Stimulated activated CD4-positive, alpha-beta T cell treated with anti-CD3 and anti-CD28 coated beads, Interleukin-12 subunit alpha, Interleukin-12 subunit beta, amount 100 ng/mL, for 4 hours (primary cell): ENCODE measurements around the gene MOV10L1.
"Not testable (repeated sequence)": the region's sequence is repeated elsewhere in the genome, so short reads cannot be mapped to it uniquely, and the experiment has no call there.

ENCODE experiments used
- DNase-seq: peaks from one replicate; pipeline ENCODE4 v3.0.0-alpha.2; 2020

The MOV10L1 gene

DNA sequence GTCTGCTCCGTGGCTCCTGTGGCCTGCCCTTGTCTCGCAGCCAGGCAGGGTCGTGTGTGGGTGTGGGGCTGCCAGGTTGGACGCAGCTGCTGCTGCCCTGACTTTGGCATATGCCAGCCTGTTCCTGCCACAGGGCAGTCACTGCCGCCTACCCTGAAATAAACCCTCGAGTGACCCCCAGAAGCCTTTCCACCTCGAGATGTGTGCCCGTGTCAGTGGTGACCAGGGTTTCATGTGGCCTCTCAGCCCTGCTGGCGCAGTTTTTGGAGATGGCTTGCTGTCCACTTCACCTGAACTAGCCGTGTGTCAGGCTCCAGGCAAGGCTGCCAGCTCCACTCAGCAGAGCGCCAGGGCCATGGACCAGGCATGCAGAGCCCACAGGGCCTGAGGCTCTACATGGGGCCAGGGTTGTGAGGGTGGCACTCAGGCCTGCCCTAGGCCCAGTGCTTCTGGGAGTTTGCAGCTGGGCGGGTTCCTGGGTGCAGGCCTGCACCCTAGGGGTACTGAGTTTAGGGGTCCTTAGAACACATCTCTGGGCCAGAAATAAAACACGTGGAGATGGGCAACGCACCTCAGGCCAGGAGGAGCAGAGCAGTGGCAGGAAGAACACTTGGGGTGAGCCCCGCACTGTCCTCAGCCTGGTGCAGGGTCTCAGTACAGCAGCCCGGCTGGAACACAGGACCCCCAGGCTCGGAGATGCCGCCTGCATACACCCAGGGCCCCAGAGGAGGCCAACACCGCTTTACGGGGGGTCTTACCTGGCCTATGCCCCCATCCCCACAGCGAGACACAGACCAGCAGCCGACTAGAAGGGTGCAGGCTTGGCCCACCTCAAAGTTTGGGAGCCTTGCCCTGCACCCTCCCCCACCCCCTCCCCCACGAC, 71.9 kb downstream of the MOV10L1 start:
- DNase-seq: no peak

DNA sequence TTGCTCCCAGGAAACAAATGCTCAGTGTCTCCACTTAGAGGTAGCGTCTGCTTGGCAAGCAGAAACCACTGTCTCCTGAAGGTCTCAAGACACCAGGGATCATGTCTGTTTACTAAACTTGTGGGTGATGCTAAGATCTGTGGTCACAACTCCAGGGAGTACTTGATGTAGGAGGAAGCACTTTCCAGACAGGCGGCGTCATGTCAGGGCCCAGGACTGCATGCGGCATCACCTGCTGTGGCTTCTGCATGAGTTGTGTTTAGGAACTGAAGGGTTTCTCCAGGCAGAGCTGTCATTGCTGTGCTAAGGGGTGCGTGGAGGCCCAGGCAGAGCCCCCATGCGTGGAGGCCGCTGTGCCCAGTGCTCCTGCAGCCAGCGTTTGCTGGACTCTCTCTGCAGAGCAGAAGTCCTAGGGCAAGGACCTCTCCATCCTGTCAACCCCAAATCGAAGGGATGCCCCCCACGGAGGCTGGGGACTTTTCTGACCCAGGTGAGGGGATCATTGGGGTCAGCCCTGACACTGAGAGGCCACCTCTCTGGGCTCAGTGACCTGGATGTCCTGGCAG, 72.7 kb downstream of the MOV10L1 start:
- no peak for DNase-seq

DNA sequence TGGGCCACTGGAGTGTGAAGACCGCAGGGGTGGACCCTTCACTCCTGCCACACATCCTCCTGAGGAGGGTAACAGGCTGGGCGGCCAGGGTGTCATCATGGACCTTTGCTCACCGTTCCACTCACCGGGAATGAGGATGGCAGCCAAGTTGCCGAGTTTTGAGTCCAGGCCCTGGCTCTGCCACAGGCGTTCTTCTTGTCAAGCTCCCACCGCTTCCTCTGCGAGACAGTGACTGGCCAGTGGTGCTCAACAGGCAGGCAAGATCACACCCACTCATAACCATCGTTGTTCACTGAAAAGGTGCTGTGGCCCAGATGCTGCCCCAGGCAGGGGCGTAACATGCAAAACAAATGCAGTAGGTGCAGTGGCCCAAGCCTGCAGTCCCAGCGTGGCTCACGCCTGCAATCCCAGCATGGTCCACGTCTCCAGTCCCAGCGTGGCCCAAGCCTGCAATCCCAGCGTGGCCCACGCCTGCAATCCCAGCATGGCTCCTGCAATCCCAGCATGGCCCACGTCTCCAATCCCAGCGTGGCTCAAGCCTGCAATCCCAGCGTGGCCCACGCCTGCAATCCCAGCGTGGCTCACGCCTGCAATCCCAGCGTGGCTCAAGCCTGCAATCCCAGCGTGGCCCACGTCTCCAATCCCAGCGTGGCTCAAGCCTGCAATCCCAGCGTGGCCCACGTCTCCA, 75.8 kb downstream of the MOV10L1 start:
- no peak for DNase-seq

GRCh38 chr22:50167689-50168489, 78.1 kb downstream of the MOV10L1 start:
- DNase-seq: no peak

DNA sequence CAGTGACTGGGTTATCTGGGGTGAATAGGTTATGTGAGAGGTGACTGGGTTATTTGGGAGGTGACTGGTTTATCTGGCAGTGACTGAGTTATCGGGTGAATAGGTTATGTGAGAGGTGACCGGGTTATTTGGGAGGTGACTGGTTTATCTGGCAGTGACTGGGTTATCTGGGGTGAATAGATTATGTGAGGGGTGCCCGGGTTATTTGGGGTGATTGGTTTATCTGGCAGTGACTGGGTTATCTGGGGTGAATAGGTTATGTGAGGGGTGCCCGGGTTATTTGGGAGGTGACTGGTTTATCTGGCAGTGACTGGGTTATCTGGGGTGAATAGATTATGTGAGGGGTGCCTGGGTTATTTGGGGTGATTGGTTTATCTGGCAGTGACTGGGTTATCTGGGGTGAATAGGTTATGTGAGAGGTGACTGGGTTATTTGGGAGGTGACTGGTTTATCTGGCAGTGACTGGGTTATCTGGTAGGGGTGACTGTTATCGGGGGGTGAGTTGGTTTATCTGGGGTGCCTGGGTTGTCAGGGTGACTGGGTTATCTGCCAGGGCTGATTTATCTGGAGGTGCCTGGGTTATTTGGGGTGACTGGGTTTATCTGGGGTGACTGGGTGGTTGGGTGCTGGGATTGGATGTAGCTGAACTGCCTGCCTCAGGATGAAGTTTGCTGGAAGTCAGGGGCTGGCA, 78.8 kb downstream of the MOV10L1 start:
- not testable (repeated sequence) for DNase-seq

GRCh38 chr22:50169181-50169759, 79.5 kb downstream of the MOV10L1 start:
- DNase-seq: no peak

GRCh38 chr22:50169774-50170341, 80.1 kb downstream of the MOV10L1 start:
- peak; percentile 63 for DNase-seq

GRCh38 chr22:50170453-50171318, 80.9 kb downstream of the MOV10L1 start, which contains the start of gene PANX2:
Gene PANX2, plus strand, starts transcription at chr22:50170731. Its CDS starts 0 bp downstream, at chr22:50170731.
- DNase-seq: no peak

- DNase-seq: no peak
Observed at GRCh38 chr22:50171319-50171964, 81.6 kb downstream of the MOV10L1 start.

DNA sequence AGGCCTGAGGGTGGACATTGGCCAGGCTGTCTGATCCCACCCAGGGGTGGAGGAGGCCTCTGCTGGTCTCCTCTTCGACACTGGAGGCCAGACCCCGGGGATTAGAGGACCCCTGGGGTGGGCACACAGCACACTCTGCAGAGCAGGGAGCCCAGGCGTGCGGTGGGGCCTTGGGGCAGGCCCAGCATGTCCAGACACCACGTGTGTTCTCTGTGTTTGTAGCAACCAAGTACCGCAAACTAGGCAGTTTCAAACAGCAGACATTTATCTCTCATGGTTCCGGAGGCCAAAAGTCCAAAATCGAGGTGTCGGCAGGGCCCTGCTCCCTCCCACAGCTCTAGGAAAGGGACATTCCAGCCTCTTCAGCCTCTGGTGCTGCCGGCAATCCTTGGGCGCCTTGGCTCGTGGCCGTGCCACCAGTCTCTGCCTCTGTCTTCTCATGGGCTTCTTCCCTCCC, 82.2 kb downstream of the MOV10L1 start:
- no peak for DNase-seq

- DNase-seq: no peak
Observed at GRCh38 chr22:50173311-50173982, 83.6 kb downstream of the MOV10L1 start.

- no peak for DNase-seq
Observed at GRCh38 chr22:50173983-50174355, 84.2 kb downstream of the MOV10L1 start.

DNA sequence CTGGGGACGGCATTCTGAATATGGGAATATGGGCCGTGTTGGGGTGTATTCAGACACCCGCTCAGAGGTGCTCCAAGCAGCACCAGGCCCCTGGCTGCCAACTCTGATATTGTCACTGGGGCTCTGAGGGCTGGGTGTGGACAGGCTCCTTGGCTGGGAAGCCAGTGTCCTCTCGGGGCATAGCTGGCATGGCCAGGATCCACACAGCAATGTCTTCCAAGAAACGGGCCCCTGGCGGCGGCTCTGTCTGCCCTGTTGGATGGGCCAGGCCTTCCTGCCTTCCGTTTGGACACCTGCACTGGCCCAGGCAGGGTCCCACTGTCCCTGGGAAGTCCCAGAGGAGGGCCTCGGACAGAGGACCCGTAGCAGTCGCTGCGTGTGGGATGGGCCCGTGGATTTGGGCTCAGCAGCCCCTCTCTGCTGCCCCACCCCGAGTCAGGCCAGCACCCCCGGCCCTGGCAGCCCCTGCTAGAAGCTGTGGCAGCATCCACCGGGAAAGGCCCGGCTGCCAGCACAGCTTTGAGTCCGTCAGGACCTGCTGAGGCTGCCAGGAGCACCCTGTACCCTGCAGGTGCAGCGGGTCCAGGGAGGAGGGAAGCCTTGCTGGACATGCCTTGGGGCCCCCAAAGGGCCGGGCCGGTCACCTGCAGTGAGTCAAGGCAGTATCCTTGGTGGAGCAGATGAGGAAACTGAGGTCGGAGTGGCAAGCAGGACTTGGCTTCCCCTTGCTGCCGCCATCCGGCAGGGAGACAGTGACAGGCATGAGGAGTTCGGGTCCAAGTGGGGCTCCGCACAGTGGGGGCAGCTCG, 84.8 kb downstream of the MOV10L1 start:
- no peak for DNase-seq

DNA sequence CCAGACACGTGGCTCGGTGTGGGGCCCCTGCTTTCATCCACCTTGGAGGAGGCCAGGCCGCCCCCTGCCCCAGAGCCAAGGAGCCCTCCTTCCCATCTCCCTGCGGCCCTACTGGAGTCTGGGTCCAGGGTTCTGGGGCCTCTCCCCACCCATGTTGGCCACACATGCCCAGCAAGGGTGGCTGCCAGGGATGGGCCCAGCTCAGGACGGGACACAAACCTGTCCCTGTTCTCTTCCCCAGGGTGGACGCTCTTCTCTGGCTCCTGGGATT, 85.3 kb downstream of the MOV10L1 start:
- no peak for DNase-seq

GRCh38 chr22:50175921-50176849, 86.4 kb downstream of the MOV10L1 start:
- DNase-seq: no peak

DNA sequence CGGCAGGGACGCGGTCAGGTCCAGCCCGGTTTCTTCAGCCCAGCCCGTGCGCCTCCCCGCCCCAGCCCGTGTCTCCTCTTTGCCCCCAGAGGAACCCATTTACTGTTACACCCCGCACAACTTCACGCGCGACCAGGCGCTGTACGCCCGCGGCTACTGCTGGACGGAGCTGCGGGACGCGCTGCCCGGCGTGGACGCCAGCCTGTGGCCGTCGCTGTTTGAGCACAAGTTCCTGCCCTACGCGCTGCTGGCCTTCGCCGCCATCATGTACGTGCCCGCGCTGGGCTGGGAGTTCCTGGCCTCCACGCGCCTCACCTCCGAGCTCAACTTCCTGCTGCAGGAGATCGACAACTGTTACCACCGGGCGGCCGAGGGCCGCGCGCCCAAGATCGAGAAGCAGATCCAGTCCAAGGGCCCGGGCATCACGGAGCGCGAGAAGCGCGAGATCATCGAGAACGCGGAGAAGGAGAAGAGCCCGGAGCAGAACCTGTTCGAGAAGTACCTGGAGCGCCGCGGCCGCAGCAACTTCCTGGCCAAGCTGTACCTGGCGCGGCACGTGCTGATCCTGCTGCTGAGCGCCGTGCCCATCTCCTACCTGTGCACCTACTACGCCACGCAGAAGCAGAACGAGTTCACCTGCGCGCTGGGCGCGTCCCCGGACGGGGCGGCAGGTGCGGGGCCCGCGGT, 87.2 kb downstream of the MOV10L1 start:
- DNase-seq: no peak
